Progenitor cell of endocrine pancreas (in vitro differentiated cells): Measurements from ENCODE around the gene RALGDS. TPM values are rescaled to one million over a fixed set of nuclear protein-coding genes. Genes with fewer than 3 reads are reported as not detected.
"Not testable (repeated sequence)": the region's sequence is repeated elsewhere in the genome, so short reads cannot be mapped to it uniquely, and the experiment has no call there.

Experiments
- DNase-seq: peaks from one replicate; pipeline ENCODE4 v3.0.0; 2021; ENCODE audit warnings: low spot score; ENCODE audit not compliant: unreplicated experiment
- H3K27ac Mint-ChIP-seq: 2 replicates; pipeline ENCODE4 v1.8.0; 2021; ENCODE audit warnings: mild to moderate bottlenecking, moderate library complexity, mixed read lengths
- H3K27me3 Mint-ChIP-seq: 2 replicates; pipeline ENCODE4 v1.8.0; 2021; ENCODE audit warnings: mixed read lengths
- H3K36me3 Mint-ChIP-seq: 2 replicates; pipeline ENCODE4 v1.8.0; 2022; ENCODE audit warnings: mixed read lengths; ENCODE audit not compliant: insufficient read depth
- H3K4me1 Mint-ChIP-seq: 2 replicates; pipeline ENCODE4 v1.8.0; 2021; ENCODE audit warnings: low read depth, mixed read lengths
- H3K4me3 Mint-ChIP-seq: 2 replicates; pipeline ENCODE4 v1.8.0; 2021; ENCODE audit warnings: low read depth, mild to moderate bottlenecking, moderate library complexity, mixed read lengths
- H3K9me3 Mint-ChIP-seq: 2 replicates; pipeline ENCODE4 v1.8.0; 2021; ENCODE audit warnings: low read depth, mixed read lengths
- CTCF ChIP-seq: fragments of 200-600 bp; sonication (generic); IDR thresholded peaks from one replicate; pipeline ENCODE4 v1.5.0; 2021; ENCODE audit warnings: antibody characterized with exemption, mild to moderate bottlenecking; ENCODE audit not compliant: unreplicated experiment
- total RNA-seq: library from RNA; stranded (reverse); gene quantifications from 2 replicates; pipeline ENCODE4 v1.2.1, GENCODE V29; 2021

RALGDS gene
- total RNA-seq, 1 donor from 2014 or later = 84.6 TPM

DNA sequence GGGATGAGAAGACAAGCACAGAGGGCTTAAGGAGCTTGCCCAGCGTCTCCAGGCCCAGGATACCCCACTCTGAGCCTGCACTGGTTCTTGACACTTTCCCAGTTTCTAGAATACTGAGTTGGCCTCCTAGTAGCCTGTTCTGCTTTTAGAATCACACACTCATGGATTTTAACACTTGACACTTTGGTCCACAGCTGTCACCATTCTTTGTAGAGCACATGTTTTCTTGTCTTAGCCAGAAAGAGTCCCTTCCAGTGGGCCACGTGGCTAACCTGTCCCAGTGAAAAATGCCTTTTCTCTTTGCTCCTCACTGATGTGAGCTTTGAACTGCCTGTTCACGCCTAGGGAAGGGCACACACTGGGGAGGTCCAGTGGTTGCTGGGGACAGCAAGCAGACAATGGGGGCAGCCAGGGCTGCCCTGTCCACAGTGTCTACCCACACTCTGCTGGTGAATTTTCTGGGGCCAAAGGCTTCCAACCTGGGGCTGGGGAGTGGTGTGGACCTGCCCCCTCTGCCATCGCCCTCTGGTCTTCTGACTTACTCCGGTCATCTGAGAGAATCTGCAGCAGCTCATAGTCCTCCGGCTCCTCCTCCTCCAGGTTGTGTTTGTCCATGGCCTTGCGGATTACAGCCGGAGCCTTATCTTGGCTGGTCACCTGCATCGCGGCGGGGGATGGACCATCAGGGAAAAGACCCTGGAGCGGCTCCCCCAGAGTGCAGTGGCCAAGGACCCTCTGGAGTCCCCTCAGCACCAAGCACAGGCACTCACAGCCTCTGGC, 21.1 kb downstream of the RALGDS start:
- Mint-ChIP-seq H3K36me3 (peaks cover 51% of the 10 kb centered on the region), H3K27ac (no peak overlapping the region), H3K4me1 (no peaks in the 10 kb centered on the region), H3K4me3 (no peak overlapping the region), H3K9me3 (peaks cover 14% of the 10 kb centered on the region), H3K27me3 (no peaks in the 10 kb centered on the region)
- no peak for TF ChIP-seq CTCF
- DNase-seq = no peak

GRCh38 chr9:133098871-133099270, 22.2 kb downstream of the RALGDS start:
- H3K27ac Mint-ChIP-seq = no peak overlapping the region
- no peaks in the 10 kb centered on the region for H3K4me1 Mint-ChIP-seq
- no peak for DNase-seq
- H3K36me3 Mint-ChIP-seq = peaks cover 52% of the 10 kb centered on the region
- H3K9me3 Mint-ChIP-seq = peaks cover 15% of the 10 kb centered on the region
- TF ChIP-seq CTCF = no peak
- no peaks in the 10 kb centered on the region for H3K27me3 Mint-ChIP-seq
- no peak overlapping the region for H3K4me3 Mint-ChIP-seq

- Mint-ChIP-seq H3K36me3 (peaks cover 52% of the 10 kb centered on the region), H3K4me3 (no peak overlapping the region), H3K27me3 (no peaks in the 10 kb centered on the region), H3K9me3 (peaks cover 15% of the 10 kb centered on the region), H3K27ac (no peak overlapping the region), H3K4me1 (no peaks in the 10 kb centered on the region)
- DNase-seq = no peak
- TF ChIP-seq CTCF = no peak
These were observed 22.8 kb downstream of the RALGDS start for GRCh38 chr9:133098104-133098754.

GRCh38 chr9:133094842-133095393, 26.1 kb downstream of the RALGDS start:
- H3K27ac Mint-ChIP-seq = no peak overlapping the region
- peaks cover 36% of the 10 kb centered on the region for H3K36me3 Mint-ChIP-seq
- no peaks in the 10 kb centered on the region for H3K27me3 Mint-ChIP-seq

DNA sequence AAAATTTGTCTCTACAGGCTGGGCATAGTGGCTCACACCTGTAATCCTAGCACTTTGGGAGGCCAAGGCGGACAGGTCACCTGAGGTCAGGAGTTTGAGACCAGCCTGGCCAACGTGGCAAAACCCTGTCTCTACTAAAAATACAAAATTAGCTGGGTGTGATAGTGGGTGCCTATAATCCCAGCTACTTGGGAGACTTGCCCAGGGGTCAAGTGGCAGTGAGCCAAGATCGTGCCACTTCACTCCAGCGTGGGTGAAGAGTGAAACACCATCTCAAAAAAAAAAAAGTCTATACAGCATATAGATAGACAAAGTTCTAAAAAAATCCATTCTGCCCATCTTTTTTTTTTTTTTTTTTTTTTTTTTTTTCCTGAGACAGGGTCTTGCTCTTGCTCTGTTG, 26.7 kb downstream of the RALGDS start:
- not testable (repeated sequence) for H3K27me3 Mint-ChIP-seq, H3K4me3 Mint-ChIP-seq, H3K27ac Mint-ChIP-seq, H3K4me1 Mint-ChIP-seq, DNase-seq
- H3K36me3 Mint-ChIP-seq = peaks cover 36% of the 10 kb centered on the region
- H3K9me3 Mint-ChIP-seq = peaks cover 15% of the 10 kb centered on the region

More at GRCh38 chr9:133094842-133095393, 26.1 kb downstream of the RALGDS start:
- no peak for TF ChIP-seq CTCF
- no peaks in the 10 kb centered on the region for H3K4me1 Mint-ChIP-seq
- H3K4me3 Mint-ChIP-seq = no peak overlapping the region
- DNase-seq = no peak
- peaks cover 15% of the 10 kb centered on the region for H3K9me3 Mint-ChIP-seq
